Measurements from ENCODE around the gene PRPF40B. TPM values are rescaled to one million over a fixed set of nuclear protein-coding genes. Genes with fewer than 3 reads are reported as not detected.
A peak's percentile ranks its signal among the peaks of the same experiment; 100 is the strongest.

Gene PRPF40B
- total and polyA plus RNA-seq, 9 of the 15 experiments (the other 6 are each of a cell fraction or from before 2014, with no cell fraction given), result 0.55 to 10.6 (median 4.8) TPM

DNA sequence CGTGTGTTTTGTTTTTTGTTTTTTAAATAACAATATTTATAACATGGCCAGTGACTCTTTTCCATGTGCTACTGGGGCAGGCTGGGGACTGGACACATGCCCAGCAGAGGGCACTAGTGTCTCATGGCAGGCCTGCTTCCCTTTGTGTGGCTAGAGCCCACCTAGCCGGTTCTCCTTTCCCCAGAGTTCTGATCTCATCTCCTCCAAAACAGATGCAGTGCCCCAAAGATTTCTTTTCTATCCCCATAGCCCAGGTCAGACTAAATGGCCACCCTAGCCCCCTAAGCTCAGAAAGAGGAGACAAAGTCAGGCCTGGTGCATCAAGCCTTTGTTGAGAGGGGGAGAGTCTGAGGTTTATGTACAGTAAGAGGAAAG lies 21.2 kb downstream of the PRPF40B start (continued):
- TF ChIP-seq TEAD1 (CRISPR knock-in tag; IDR thresholded peaks at IDR 0.05), result no peak
- TF ChIP-seq HNRNPH1 (optimal IDR thresholded peaks at IDR 0.05; ENCODE audit: low read depth, low read length), result no peak
- TF ChIP-seq, protein P1, sequence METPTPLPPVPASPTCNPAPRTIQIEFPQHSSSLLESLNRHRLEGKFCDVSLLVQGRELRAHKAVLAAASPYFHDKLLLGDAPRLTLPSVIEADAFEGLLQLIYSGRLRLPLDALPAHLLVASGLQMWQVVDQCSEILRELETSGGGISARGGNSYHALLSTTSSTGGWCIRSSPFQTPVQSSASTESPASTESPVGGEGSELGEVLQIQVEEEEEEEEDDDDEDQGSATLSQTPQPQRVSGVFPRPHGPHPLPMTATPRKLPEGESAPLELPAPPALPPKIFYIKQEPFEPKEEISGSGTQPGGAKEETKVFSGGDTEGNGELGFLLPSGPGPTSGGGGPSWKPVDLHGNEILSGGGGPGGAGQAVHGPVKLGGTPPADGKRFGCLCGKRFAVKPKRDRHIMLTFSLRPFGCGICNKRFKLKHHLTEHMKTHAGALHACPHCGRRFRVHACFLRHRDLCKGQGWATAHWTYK (CRISPR knock-in tag; IDR thresholded peaks at IDR 0.05), result 0 out of 2 replicates have a peak, but pooled peaks have one; percentile 24
- TF ChIP-seq CBFA2T2 (conservative IDR thresholded peaks at IDR 0.05), result no peak
- no peak for TF ChIP-seq ZNF76 (CRISPR knock-in tag; IDR thresholded peaks at IDR 0.05; ENCODE audit: borderline replicate concordance)
- TF ChIP-seq POLR2H (tag; IDR thresholded peaks at IDR 0.05; ENCODE audit: low read depth), result no peak
- no peak for TF ChIP-seq LARP7 (IDR thresholded peaks at IDR 0.05)
- TF ChIP-seq STAG1 (CRISPR knock-in tag; IDR thresholded peaks at IDR 0.05; ENCODE audit: borderline replicate concordance), result peak; percentile 67; the same call in 1 of the 2 replicates
- TF ChIP-seq BHLHE40 (IDR thresholded peaks at IDR 0.05; ENCODE audit: low read length), result no peak
- no peak for TF ChIP-seq ZNF217 (CRISPR knock-in tag; IDR thresholded peaks at IDR 0.05)
- peak; percentile 46; the same call in 1 of the 2 replicates for TF ChIP-seq MYNN (IDR thresholded peaks at IDR 0.05)
- TF ChIP-seq MYNN (CRISPR knock-in tag; IDR thresholded peaks at IDR 0.05), result no peak
- no peak for TF ChIP-seq C11orf30 (IDR thresholded peaks at IDR 0.05; ENCODE audit: low read depth)
- TF ChIP-seq, protein P2, sequence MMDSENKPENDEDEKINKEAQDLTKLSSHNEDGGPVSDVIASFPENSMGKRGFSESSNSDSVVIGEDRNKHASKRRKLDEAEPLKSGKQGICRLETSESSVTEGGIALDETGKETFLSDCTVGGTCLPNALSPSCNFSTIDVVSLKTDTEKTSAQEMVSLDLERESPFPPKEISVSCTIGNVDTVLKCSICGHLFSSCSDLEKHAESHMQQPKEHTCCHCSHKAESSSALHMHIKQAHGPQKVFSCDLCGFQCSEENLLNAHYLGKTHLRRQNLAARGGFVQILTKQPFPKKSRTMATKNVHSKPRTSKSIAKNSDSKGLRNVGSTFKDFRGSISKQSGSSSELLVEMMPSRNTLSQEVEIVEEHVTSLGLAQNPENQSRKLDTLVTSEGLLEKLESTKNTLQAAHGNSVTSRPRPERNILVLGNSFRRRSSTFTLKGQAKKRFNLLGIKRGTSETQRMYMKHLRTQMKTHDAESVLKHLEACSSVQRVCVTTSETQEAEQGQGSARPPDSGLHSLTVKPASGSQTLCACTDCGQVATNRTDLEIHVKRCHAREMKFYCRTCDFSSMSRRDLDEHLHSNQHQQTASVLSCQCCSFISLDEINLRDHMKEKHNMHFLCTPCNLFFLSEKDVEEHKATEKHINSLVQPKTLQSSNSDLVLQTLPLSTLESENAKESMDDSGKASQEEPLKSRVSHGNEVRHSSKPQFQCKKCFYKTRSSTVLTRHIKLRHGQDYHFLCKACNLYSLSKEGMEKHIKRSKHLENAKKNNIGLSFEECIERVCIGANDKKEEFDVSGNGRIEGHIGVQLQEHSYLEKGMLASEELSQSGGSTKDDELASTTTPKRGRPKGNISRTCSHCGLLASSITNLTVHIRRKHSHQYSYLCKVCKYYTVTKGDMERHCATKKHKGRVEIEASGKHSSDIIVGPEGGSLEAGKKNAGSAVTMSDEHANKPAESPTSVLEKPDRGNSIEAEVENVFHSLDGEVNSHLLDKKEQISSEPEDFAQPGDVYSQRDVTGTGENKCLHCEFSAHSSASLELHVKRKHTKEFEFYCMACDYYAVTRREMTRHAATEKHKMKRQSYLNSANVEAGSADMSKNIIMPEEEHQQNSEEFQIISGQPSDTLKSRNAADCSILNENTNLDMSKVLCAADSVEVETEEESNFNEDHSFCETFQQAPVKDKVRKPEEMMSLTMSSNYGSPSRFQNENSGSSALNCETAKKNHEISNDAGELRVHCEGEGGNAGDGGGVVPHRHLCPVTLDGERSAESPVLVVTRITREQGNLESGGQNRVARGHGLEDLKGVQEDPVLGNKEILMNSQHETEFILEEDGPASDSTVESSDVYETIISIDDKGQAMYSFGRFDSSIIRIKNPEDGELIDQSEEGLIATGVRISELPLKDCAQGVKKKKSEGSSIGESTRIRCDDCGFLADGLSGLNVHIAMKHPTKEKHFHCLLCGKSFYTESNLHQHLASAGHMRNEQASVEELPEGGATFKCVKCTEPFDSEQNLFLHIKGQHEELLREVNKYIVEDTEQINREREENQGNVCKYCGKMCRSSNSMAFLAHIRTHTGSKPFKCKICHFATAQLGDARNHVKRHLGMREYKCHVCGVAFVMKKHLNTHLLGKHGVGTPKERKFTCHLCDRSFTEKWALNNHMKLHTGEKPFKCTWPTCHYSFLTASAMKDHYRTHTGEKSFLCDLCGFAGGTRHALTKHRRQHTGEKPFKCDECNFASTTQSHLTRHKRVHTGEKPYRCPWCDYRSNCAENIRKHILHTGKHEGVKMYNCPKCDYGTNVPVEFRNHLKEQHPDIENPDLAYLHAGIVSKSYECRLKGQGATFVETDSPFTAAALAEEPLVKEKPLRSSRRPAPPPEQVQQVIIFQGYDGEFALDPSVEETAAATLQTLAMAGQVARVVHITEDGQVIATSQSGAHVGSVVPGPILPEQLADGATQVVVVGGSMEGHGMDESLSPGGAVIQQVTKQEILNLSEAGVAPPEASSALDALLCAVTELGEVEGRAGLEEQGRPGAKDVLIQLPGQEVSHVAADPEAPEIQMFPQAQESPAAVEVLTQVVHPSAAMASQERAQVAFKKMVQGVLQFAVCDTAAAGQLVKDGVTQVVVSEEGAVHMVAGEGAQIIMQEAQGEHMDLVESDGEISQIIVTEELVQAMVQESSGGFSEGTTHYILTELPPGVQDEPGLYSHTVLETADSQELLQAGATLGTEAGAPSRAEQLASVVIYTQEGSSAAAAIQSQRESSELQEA (IDR thresholded peaks at IDR 0.05; ENCODE audit: low read depth), result no peak
- peak; percentile 85 for TF ChIP-seq MYC (IDR thresholded peaks at IDR 0.05; ENCODE audit: low read depth, low read length)
- no peak for TF ChIP-seq MYC (CRISPR knock-in tag; IDR thresholded peaks at IDR 0.05; ENCODE audit: borderline replicate concordance, low read depth)
- TF ChIP-seq, protein P3, sequence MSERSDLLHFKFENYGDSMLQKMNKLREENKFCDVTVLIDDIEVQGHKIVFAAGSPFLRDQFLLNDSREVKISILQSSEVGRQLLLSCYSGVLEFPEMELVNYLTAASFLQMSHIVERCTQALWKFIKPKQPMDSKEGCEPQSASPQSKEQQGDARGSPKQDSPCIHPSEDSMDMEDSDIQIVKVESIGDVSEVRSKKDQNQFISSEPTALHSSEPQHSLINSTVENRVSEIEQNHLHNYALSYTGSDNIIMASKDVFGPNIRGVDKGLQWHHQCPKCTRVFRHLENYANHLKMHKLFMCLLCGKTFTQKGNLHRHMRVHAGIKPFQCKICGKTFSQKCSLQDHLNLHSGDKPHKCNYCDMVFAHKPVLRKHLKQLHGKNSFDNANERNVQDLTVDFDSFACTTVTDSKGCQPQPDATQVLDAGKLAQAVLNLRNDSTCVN (CRISPR knock-in tag; IDR thresholded peaks at IDR 0.05), result no peak
- TF ChIP-seq RBM39 (optimal IDR thresholded peaks at IDR 0.05; ENCODE audit: low read depth, low read length), result no peak
- peak in 1 of 2 experiments; percentile 62; a peak in 2 of 4 replicates for TF ChIP-seq MAZ (CRISPR knock-in tag; conservative IDR thresholded peaks at IDR 0.05 in 1 of 2, IDR thresholded peaks at IDR 0.05 in 1 of 2)
- TF ChIP-seq PHF20 (IDR thresholded peaks at IDR 0.05; ENCODE audit: partially characterized antibody), result no peak

Measured in K562 (cell line).